GM12892 (cell line): Measurements from ENCODE around the gene GALNT14.

ENCODE experiments used
- POLR2A ChIP-seq: IDR thresholded peaks from 2 replicates; pipeline ENCODE4 v1.6.1; 2011; ENCODE audit warnings: low read depth, low read length, control low read depth
- POLR2AphosphoS5 ChIP-seq: IDR thresholded peaks from 2 replicates; pipeline ENCODE4 v1.6.1; 2011; ENCODE audit warnings: low read depth, low read length, control low read depth

- TF ChIP-seq POLR2A (no peak), POLR2AphosphoS5 (no peak)
These were observed 226.2 kb downstream of the GALNT14 start for GRCh38 chr2:30912056-30912455.
